HepG2 (cell line): ENCODE measurements around the gene DERL2. TPM values are rescaled to one million over a fixed set of nuclear protein-coding genes. Genes with fewer than 3 reads are reported as not detected.

Experiments
- ARNT2 ChIP-seq: sonication (generic); formaldehyde crosslinking; IDR thresholded peaks from 2 replicates; pipeline ENCODE4 v1.8.0; 2022; ENCODE audit warnings: mild to moderate bottlenecking, low read depth, missing genetic modification reagents, moderate library complexity
- CHD2 ChIP-seq: IDR thresholded peaks from 2 replicates; pipeline ENCODE4 v1.6.1; 2011; ENCODE audit warnings: low read depth, low read length, improper control_type of control experiment
- FOXO1 ChIP-seq: sonication (generic); formaldehyde crosslinking; IDR thresholded peaks from 2 replicates; pipeline ENCODE4 v1.4.0; 2020; ENCODE audit warnings: missing genetic modification reagents
- KIAA2018 ChIP-seq: sonication (generic); formaldehyde crosslinking; IDR thresholded peaks from 2 replicates; pipeline ENCODE4 v1.5.0; 2020; ENCODE audit warnings: mild to moderate bottlenecking, missing genetic modification reagents, borderline replicate concordance
- NFIB ChIP-seq: sonication (generic); formaldehyde crosslinking; IDR thresholded peaks from 2 replicates; pipeline ENCODE4 v1.9.0; 2021; ENCODE audit warnings: missing genetic modification reagents, mild to moderate bottlenecking, borderline replicate concordance
- NFIC ChIP-seq: IDR thresholded peaks from 2 replicates; pipeline ENCODE4 v1.6.1; 2012; ENCODE audit warnings: mild to moderate bottlenecking, low read length, inconsistent platforms
- POGZ ChIP-seq: sonication (generic); formaldehyde crosslinking; IDR thresholded peaks from 2 replicates; pipeline ENCODE4 v1.4.0; 2020; ENCODE audit warnings: mild to moderate bottlenecking, missing genetic modification reagents
- RAD21 ChIP-seq: fragments of 450-650 bp; formaldehyde crosslinking; IDR thresholded peaks from 2 replicates; pipeline ENCODE4 v1.5.0; 2020; ENCODE audit warnings: mild to moderate bottlenecking
- TCF12 ChIP-seq, 2 experiments: fragments of 450-650 bp in 1 of 2; sonication (generic) in 1 of 2; formaldehyde crosslinking in 1 of 2; IDR thresholded peaks; 2 replicates each; pipeline versions ENCODE4 v1.6.1 to v1.8.0; 2017 to 2022; ENCODE audit warnings: antibody characterized with exemption in 1 of 2, mild to moderate bottlenecking in 1 of 2, missing genetic modification reagents in 1 of 2, moderate library complexity in 1 of 2
- TCF7L2 ChIP-seq: IDR thresholded peaks from 2 replicates; pipeline ENCODE4 v1.6.1; 2011; ENCODE audit warnings: mild to moderate bottlenecking, low read depth, low read length, moderate library complexity
- ZBTB14 ChIP-seq: sonication (generic); formaldehyde crosslinking; IDR thresholded peaks from 2 replicates; pipeline ENCODE4 v1.4.0; 2020; ENCODE audit warnings: missing genetic modification reagents
- ZNF281 ChIP-seq: sonication (generic); formaldehyde crosslinking; IDR thresholded peaks from 2 replicates; pipeline ENCODE4 v1.4.0; 2020; ENCODE audit warnings: missing genetic modification reagents, borderline replicate concordance
- ZNF451 ChIP-seq: sonication (generic); formaldehyde crosslinking; IDR thresholded peaks from 2 replicates; pipeline ENCODE4 v1.5.0; 2020; ENCODE audit warnings: mild to moderate bottlenecking, missing genetic modification reagents
- ZNF678 ChIP-seq: sonication (generic); formaldehyde crosslinking; IDR thresholded peaks from 2 replicates; pipeline ENCODE4 v1.4.0; 2020; ENCODE audit warnings: mild to moderate bottlenecking, missing genetic modification reagents
- ZNF775 ChIP-seq: sonication (generic); formaldehyde crosslinking; IDR thresholded peaks from 2 replicates; pipeline ENCODE4 v1.4.0; 2020; ENCODE audit warnings: missing genetic modification reagents, mild to moderate bottlenecking, moderate library complexity, borderline replicate concordance
- ZSCAN29 ChIP-seq: sonication (generic); formaldehyde crosslinking; conservative IDR thresholded peaks from 2 replicates; pipeline ENCODE4 v1.4.0; 2020; ENCODE audit warnings: mild to moderate bottlenecking, missing genetic modification reagents
- polyA plus RNA-seq, 8 experiments: library from polyadenylated mRNA; depleted of rRNA in 3 of 8; stranded (reverse) in 7 of 8; unstranded in 1 of 8; fragments of >200 nt; fragmentation: Illumina TruSeq in 4 of 8; extraction: Trizol in 4 of 8; gene quantifications; 2 replicates each; pipeline versions ENCODE4 v1.2.1 to v1.2.3, GENCODE V29; 2011 to 2016; ENCODE audit warnings: low read depth in 4 of 8, missing spikeins in 1 of 8, mixed read lengths in 1 of 8; ENCODE audit not compliant: insufficient read depth in 1 of 8
- total RNA-seq, 5 experiments: library from RNA; depleted of rRNA; stranded (reverse); fragments of >200 nt; fragmentation: Illumina TruSeq; extraction: Trizol; gene quantifications; 2 replicates each; pipeline ENCODE4 v1.2.3, GENCODE V29; 2016; ENCODE audit warnings: low read depth in 1 of 5

The DERL2 gene
- total and polyA plus RNA-seq, 2 of the 13 experiments (the other 11 are each of a cell fraction or from before 2014, with no cell fraction given), result 59.3 to 65.2 TPM

GRCh38 chr17:5500589-5501391 lies 14.8 kb upstream of the DERL2 start (continued):
- peak; percentile 69; the same call in 1 of the 2 replicates for TF ChIP-seq POGZ (CRISPR knock-in tag)
- TF ChIP-seq KIAA2018 (CRISPR knock-in tag), result no peak
- no peak for TF ChIP-seq TCF12 (IDR thresholded peaks at IDR 0.05)
- TF ChIP-seq TCF12 (CRISPR knock-in tag; IDR thresholded peaks at IDR 0.05), result no peak
- no peak for TF ChIP-seq ZNF451 (CRISPR knock-in tag)
- TF ChIP-seq ZNF775 (CRISPR knock-in tag), result no peak
- TF ChIP-seq FOXO1 (CRISPR knock-in tag), result no peak
- TF ChIP-seq RAD21 (CRISPR knock-in tag), result peak; percentile 36; the same call in 1 of the 2 replicates
- no peak for TF ChIP-seq TCF7L2
- TF ChIP-seq ZBTB14 (CRISPR knock-in tag), result no peak
- no peak; the same call in 1 of the 2 replicates for TF ChIP-seq ZNF678
- no peak for TF ChIP-seq CHD2
- no peak for TF ChIP-seq NFIC
- no peak for TF ChIP-seq ZSCAN29
- TF ChIP-seq ZNF281 (CRISPR knock-in tag), result peak; percentile 22; the same call in 1 of the 2 replicates
- 0 out of 2 replicates have a peak, but pooled peaks have one; percentile 60 for TF ChIP-seq NFIB (CRISPR knock-in tag)
- TF ChIP-seq ARNT2, result peak; percentile 43; the same call in 1 of the 2 replicates
